GM12801 (cell line): ENCODE measurements around the gene PDE4B.

Source experiments
- TF ChIP-seq, protein P1 (sequence below): IDR thresholded peaks from one replicate; pipeline ENCODE4 v1.5.1; 2011; ENCODE audit warnings: control low read depth; ENCODE audit not compliant: insufficient read length; ENCODE audit errors: extremely low read depth

Gene PDE4B

DNA sequence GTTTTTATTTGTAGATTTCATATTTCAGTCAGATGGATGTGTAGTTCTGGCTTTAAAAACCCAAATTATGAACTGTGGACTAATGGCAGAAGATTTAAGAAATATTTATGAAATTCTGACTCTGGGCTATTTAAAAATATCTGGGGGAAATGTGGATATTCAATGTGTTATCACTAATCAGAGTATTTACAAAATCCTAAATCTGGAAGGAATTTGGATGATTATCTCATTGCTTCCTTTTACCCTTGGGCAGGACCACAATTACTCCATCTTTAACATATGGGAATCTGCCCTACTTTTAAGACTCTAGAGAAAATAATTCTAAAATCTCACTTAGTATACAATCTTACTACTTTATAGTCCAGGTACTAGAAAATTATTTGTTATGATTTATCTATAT, 203.2 kb downstream of the PDE4B start:
- TF ChIP-seq, protein P1, sequence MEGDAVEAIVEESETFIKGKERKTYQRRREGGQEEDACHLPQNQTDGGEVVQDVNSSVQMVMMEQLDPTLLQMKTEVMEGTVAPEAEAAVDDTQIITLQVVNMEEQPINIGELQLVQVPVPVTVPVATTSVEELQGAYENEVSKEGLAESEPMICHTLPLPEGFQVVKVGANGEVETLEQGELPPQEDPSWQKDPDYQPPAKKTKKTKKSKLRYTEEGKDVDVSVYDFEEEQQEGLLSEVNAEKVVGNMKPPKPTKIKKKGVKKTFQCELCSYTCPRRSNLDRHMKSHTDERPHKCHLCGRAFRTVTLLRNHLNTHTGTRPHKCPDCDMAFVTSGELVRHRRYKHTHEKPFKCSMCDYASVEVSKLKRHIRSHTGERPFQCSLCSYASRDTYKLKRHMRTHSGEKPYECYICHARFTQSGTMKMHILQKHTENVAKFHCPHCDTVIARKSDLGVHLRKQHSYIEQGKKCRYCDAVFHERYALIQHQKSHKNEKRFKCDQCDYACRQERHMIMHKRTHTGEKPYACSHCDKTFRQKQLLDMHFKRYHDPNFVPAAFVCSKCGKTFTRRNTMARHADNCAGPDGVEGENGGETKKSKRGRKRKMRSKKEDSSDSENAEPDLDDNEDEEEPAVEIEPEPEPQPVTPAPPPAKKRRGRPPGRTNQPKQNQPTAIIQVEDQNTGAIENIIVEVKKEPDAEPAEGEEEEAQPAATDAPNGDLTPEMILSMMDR, result no peak

DNA sequence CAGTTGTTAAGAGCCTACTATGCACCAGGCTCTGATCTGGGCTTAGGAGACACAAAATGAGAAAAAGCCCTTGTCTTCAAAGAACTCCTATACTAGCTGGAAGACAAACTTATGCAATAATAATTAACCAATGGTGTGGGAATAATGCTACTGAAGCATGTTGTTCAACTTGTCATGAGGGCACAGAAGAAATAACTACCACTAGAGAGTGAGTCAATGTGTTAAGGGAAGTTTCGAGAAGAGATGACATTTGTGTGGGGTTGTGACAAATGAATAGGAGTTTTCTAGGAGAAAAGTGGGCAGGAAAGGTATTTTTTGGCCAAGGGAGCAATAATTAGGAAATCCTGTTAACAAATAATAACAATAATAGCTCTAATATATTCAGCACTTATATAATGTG, 205.0 kb downstream of the PDE4B start:
- TF ChIP-seq, protein P1, result no peak

DNA sequence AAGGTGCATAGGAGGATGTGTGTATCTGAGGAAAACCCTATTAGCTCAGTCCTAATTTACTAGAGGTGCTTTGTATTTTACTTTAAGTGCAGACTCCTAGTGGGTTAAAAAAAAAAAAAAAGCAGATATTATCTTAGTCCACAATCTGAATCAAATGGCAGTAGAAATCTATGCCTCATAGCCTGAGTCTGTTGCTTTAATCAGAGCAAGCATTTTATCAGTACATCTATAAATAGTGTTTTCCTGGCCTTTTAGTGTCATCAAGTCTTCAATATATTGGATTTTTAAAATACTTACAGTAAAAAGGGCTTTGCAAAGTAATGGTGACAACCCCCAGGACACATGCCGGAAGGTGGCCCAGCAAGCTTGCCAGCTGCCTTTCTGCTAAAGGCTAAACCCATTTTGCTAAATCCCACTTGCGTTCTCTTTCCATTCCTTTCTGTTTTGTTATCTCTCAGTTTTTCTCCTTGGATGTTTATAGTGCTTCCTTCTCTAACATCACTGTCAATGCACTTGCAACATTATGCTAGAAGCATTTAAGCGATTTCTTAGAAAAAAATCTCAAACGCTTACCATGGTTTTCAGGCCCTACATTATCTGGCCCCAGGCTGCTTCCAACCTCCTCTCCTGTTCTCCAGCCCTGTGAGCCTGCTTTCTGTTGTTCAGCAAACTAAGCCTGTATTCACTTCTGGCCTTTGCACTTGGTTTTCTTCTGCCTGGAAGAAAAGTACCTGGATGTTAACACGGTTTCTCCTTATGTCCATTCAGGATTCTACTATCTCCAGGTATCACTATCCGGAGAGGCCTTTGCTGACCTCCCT, 206.3 kb downstream of the PDE4B start:
- TF ChIP-seq, protein P1, result no peak

DNA sequence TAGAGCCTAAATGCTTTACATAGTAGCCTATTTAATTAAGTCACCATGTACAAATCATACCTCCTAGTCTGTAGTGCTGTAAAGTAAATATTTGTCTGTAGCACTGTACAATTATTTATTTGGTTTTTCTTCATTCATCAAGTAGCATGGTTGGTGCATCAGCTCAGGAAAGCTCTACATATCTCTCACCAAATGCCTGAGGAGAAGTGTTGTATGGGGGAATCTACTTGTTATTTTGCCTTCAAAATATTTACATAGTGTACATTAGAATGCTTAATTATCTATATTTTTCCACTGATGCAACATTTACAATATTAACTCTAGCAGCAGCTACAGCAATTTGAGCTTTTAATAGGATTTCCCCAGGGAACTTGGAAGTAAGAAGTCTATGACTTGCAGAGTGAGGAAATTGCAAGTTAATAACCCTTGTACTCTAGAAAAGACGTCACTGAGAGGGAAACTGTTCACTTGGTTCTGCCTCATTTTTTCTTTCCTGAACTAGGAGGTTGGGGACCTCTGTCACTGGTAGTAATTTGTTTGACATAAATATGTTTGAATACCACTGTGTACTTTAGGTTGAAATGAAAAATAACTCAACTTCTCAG, 207.4 kb downstream of the PDE4B start:
- TF ChIP-seq, protein P1, result no peak

DNA sequence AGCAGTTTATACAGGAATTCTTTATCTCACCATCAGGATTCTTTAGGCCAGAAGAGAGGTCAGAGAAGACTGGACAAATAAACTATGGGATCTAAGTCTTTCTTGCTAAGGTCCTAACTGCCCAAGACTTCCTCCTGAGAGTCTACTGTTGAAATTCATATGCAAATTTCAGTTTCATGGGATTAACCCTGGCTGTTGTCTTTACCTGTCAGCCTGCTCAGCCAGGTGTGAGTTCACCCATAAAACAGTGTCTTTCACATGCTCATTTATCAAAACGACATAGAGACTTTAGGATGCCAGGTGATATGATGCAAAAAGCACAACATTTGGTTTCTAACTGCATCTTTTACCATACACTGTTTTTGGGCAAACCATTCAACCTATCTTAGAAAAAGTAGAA, 211.0 kb downstream of the PDE4B start:
- TF ChIP-seq, protein P1, result no peak

DNA sequence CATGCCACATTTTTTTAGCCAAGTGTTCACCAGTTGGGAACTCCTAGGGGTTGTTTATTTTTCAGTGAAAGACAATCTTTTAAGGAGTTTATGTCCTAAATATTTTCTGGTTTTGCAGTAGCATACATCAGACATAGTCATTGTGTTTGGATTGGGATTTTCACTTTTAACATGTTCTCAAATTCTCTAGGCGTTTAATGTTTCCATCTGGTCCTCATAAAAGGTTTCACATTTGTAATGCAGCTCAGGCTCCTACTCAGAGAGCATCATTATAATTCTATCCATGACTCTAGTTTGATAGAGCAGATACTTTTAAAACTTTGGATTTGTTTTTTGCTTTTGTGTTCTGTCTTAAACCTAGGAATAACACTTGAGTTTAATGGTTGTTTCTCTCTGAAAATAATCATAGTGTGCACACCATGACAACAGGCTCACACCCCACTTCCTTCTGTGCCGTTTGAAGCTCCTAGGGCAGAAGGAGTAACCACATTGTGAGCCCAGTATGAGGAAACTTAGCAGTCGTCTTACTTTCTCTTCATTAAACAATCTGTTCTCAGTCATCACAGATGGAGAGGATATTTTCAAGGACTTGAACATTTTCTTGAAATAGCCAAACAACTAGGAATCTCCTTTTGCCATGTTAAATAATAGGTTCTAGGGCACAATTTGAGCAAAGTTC, 219.6 kb downstream of the PDE4B start:
- TF ChIP-seq, protein P1, result no peak

DNA sequence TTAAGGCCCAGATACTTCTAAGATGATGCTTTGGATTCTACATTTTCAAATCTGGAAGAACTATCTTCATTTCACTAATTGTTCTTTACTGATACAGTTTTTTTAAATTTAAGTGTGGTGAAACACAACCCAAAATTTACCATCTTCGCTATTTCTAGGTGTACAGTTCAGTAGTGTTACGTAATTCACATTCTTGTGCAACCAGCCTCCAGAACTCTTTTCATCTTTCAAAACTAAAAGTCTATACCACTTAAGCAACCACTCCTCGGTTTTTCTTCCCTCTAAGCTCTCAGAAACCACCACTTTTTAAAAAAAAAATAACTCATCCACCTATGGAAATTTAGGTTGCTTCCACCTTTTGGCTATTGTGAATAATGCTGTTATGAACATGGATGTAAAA, 220.7 kb downstream of the PDE4B start:
- TF ChIP-seq, protein P1, result no peak
